Forelimb muscle (tissue), 1 donor: ENCODE results near the gene SKAP1. TPM values are rescaled to one million over a fixed set of nuclear protein-coding genes. Genes with fewer than 3 reads are reported as not detected.

Experiments used
- DNase-seq: peaks from one replicate; pipeline ENCODE4 v3.0.0-alpha.2; 2013; ENCODE audit warnings: low read depth
- polyA plus RNA-seq: library from polyadenylated mRNA; unstranded; fragments of 120-200 nt; gene quantifications from one replicate; pipeline ENCODE4 v1.2.1, GENCODE V29; 2013; ENCODE audit not compliant: insufficient read length

The SKAP1 gene
- polyA plus RNA-seq, result 0.30 TPM

GRCh38 chr17:48429638-48430586 is at the start of gene SKAP1:
SKAP1 (minus strand) TSS chr17:48430214.
- DNase-seq, result no peak

GRCh38 chr17:48479014-48479402 is 49.0 kb upstream of the SKAP1 start:
- no peak for DNase-seq

GRCh38 chr17:48478224-48479013 is 48.4 kb upstream of the SKAP1 start:
- no peak for DNase-seq

- DNase-seq, result no peak
Measured at GRCh38 chr17:48477221-48477620, 47.2 kb upstream of the SKAP1 start.

- DNase-seq, result no peak
Measured at GRCh38 chr17:48472411-48473281, 42.6 kb upstream of the SKAP1 start.

GRCh38 chr17:48471817-48472410 is 41.9 kb upstream of the SKAP1 start:
- DNase-seq, result no peak

- no peak for DNase-seq
Measured at GRCh38 chr17:48470388-48471034, 40.5 kb upstream of the SKAP1 start.

- DNase-seq, result no peak
Measured at GRCh38 chr17:48469227-48469626, 39.2 kb upstream of the SKAP1 start.

GRCh38 chr17:48468299-48468698 is 38.3 kb upstream of the SKAP1 start:
- no peak for DNase-seq

GRCh38 chr17:48465884-48466283 is 35.9 kb upstream of the SKAP1 start:
- DNase-seq, result no peak

GRCh38 chr17:48463526-48463925 is 33.5 kb upstream of the SKAP1 start:
- DNase-seq, result peak; percentile 84

- DNase-seq, result no peak
Measured at GRCh38 chr17:48462946-48463345, 32.9 kb upstream of the SKAP1 start.

- DNase-seq, result no peak
Measured at GRCh38 chr17:48460052-48460451, 30.0 kb upstream of the SKAP1 start.

- no peak for DNase-seq
Measured at GRCh38 chr17:48459070-48459844, 29.2 kb upstream of the SKAP1 start.

GRCh38 chr17:48457080-48457836 is 27.2 kb upstream of the SKAP1 start:
- no peak for DNase-seq

- no peak for DNase-seq
Measured at GRCh38 chr17:48456589-48456988, 26.6 kb upstream of the SKAP1 start.

GRCh38 chr17:48455791-48456190 is 25.8 kb upstream of the SKAP1 start:
- DNase-seq, result no peak

GRCh38 chr17:48453447-48453846 is 23.4 kb upstream of the SKAP1 start:
- DNase-seq, result no peak

- no peak for DNase-seq
Measured at GRCh38 chr17:48451489-48451888, 21.5 kb upstream of the SKAP1 start.
